HepG2 (cell line): ENCODE data around the gene KRTAP3-3. TPM values are rescaled to one million over a fixed set of nuclear protein-coding genes. Genes with fewer than 3 reads are reported as not detected.

Experiments used
- ARNT ChIP-seq: fragments of 450-650 bp; IDR thresholded peaks from 2 replicates; pipeline ENCODE4 v1.6.1; 2017
- ATF1 ChIP-seq: IDR thresholded peaks from 2 replicates; pipeline ENCODE4 v1.6.1; 2016; ENCODE audit warnings: mild to moderate bottlenecking, control low read depth
- CERS6 ChIP-seq: sonication (generic); formaldehyde crosslinking; IDR thresholded peaks from 2 replicates; pipeline ENCODE4 v1.5.0; 2020; ENCODE audit warnings: missing genetic modification reagents
- E2F5 ChIP-seq: sonication (generic); formaldehyde crosslinking; conservative IDR thresholded peaks from 2 replicates; pipeline ENCODE4 v1.4.0; 2020; ENCODE audit warnings: missing genetic modification reagents
- EEA1 ChIP-seq: sonication (generic); formaldehyde crosslinking; IDR thresholded peaks from 2 replicates; pipeline ENCODE4 v1.5.1; 2020; ENCODE audit warnings: mild to moderate bottlenecking, missing genetic modification reagents, borderline replicate concordance
- KLF11 ChIP-seq: IDR thresholded peaks from 2 replicates; pipeline ENCODE4 v1.6.1; 2016; ENCODE audit warnings: missing compliant biosample characterization
- MLLT10 ChIP-seq: sonication (generic); formaldehyde crosslinking; IDR thresholded peaks from 2 replicates; pipeline ENCODE4 v1.4.0; 2020; ENCODE audit warnings: missing genetic modification reagents
- NR2F6 ChIP-seq, 2 experiments: IDR thresholded peaks; 2 replicates each; pipeline ENCODE4 v1.6.1; 2016; ENCODE audit warnings: antibody characterized with exemption in 1 of 2, mild to moderate bottlenecking in 1 of 2
- POLR2AphosphoS5 ChIP-seq: IDR thresholded peaks from 2 replicates; pipeline ENCODE4 v1.6.1; 2012; ENCODE audit warnings: low read depth, low read length
- SALL2 ChIP-seq: sonication (generic); formaldehyde crosslinking; IDR thresholded peaks from 2 replicates; pipeline ENCODE4 v1.8.1; 2023; ENCODE audit warnings: mild to moderate bottlenecking, missing genetic modification reagents, inconsistent platforms
- SCMH1 ChIP-seq: sonication (generic); formaldehyde crosslinking; IDR thresholded peaks from 2 replicates; pipeline ENCODE4 v1.9.0; 2021; ENCODE audit warnings: missing genetic modification reagents, mild to moderate bottlenecking, borderline replicate concordance
- SIN3A ChIP-seq: IDR thresholded peaks from 2 replicates; pipeline ENCODE4 v1.6.1; 2011; ENCODE audit warnings: low read depth, mild to moderate bottlenecking, control low read depth, low read length, borderline replicate concordance
- TAF15 ChIP-seq: fragments of 200-400 bp; formaldehyde crosslinking; IDR thresholded peaks from one replicate; pipeline ENCODE4 v1.6.1; 2018; ENCODE audit warnings: mild to moderate bottlenecking, low read depth, low read length; ENCODE audit not compliant: poor library complexity, severe bottlenecking
- TGIF2 ChIP-seq: IDR thresholded peaks from 2 replicates; pipeline ENCODE4 v1.6.1; 2016; ENCODE audit warnings: control low read depth, missing compliant biosample characterization
- ZNF24 ChIP-seq: fragments of 450-650 bp; IDR thresholded peaks from 2 replicates; pipeline ENCODE4 v1.6.1; 2017; ENCODE audit warnings: antibody characterized with exemption, mild to moderate bottlenecking
- ZSCAN22 ChIP-seq: sonication (generic); formaldehyde crosslinking; IDR thresholded peaks from 2 replicates; pipeline ENCODE4 v1.4.0; 2020; ENCODE audit warnings: mild to moderate bottlenecking, missing genetic modification reagents
- polyA plus RNA-seq, 8 experiments: library from polyadenylated mRNA; depleted of rRNA in 3 of 8; stranded (reverse) in 7 of 8; unstranded in 1 of 8; fragments of >200 nt; fragmentation: Illumina TruSeq in 4 of 8; extraction: Trizol in 4 of 8; gene quantifications; 2 replicates each; pipeline versions ENCODE4 v1.2.1 to v1.2.3, GENCODE V29; 2011 to 2016; ENCODE audit warnings: low read depth in 4 of 8, missing spikeins in 1 of 8, mixed read lengths in 1 of 8; ENCODE audit not compliant: insufficient read depth in 1 of 8
- total RNA-seq, 5 experiments: library from RNA; depleted of rRNA; stranded (reverse); fragments of >200 nt; fragmentation: Illumina TruSeq; extraction: Trizol; gene quantifications; 2 replicates each; pipeline ENCODE4 v1.2.3, GENCODE V29; 2016; ENCODE audit warnings: low read depth in 1 of 5
- TF ChIP-seq, protein P1 (sequence below): sonication (generic); formaldehyde crosslinking; IDR thresholded peaks from 2 replicates; pipeline ENCODE4 v1.4.0; 2020; ENCODE audit warnings: missing genetic modification reagents
- TF ChIP-seq, protein P2 (sequence below): IDR thresholded peaks from 2 replicates; pipeline ENCODE4 v1.6.1; 2016; ENCODE audit warnings: low read depth, missing genetic modification reagents, missing compliant biosample characterization
- TF ChIP-seq, protein P3 (sequence below): sonication (generic); formaldehyde crosslinking; IDR thresholded peaks from 2 replicates; pipeline ENCODE4 v1.4.0; 2020; ENCODE audit warnings: mild to moderate bottlenecking, missing genetic modification reagents

Gene KRTAP3-3
- total and polyA plus RNA-seq, 2 of the 13 experiments (the other 11 are each of a cell fraction or from before 2014, with no cell fraction given) = not detected

- no peak for TF ChIP-seq EEA1 (CRISPR knock-in tag)
- TF ChIP-seq ARNT = no peak
- peak; percentile 39; the same call in 1 of the 2 replicates for TF ChIP-seq POLR2AphosphoS5
- no peak for TF ChIP-seq ZSCAN22 (CRISPR knock-in tag)
- TF ChIP-seq MLLT10 (CRISPR knock-in tag) = no peak
- peak; percentile 96 for TF ChIP-seq NR2F6 (IDR thresholded peaks at IDR 0.05)
- TF ChIP-seq NR2F6 (CRISPR knock-in tag; IDR thresholded peaks at IDR 0.05) = peak; percentile 97
- no peak for TF ChIP-seq E2F5 (CRISPR knock-in tag)
- TF ChIP-seq, protein P1, sequence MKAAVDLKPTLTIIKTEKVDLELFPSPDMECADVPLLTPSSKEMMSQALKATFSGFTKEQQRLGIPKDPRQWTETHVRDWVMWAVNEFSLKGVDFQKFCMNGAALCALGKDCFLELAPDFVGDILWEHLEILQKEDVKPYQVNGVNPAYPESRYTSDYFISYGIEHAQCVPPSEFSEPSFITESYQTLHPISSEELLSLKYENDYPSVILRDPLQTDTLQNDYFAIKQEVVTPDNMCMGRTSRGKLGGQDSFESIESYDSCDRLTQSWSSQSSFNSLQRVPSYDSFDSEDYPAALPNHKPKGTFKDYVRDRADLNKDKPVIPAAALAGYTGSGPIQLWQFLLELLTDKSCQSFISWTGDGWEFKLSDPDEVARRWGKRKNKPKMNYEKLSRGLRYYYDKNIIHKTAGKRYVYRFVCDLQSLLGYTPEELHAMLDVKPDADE (CRISPR knock-in tag) = no peak
- peak; percentile 87; the same call in 1 of the 2 replicates for TF ChIP-seq KLF11
- no peak for TF ChIP-seq SCMH1 (CRISPR knock-in tag)
- TF ChIP-seq, protein P2, sequence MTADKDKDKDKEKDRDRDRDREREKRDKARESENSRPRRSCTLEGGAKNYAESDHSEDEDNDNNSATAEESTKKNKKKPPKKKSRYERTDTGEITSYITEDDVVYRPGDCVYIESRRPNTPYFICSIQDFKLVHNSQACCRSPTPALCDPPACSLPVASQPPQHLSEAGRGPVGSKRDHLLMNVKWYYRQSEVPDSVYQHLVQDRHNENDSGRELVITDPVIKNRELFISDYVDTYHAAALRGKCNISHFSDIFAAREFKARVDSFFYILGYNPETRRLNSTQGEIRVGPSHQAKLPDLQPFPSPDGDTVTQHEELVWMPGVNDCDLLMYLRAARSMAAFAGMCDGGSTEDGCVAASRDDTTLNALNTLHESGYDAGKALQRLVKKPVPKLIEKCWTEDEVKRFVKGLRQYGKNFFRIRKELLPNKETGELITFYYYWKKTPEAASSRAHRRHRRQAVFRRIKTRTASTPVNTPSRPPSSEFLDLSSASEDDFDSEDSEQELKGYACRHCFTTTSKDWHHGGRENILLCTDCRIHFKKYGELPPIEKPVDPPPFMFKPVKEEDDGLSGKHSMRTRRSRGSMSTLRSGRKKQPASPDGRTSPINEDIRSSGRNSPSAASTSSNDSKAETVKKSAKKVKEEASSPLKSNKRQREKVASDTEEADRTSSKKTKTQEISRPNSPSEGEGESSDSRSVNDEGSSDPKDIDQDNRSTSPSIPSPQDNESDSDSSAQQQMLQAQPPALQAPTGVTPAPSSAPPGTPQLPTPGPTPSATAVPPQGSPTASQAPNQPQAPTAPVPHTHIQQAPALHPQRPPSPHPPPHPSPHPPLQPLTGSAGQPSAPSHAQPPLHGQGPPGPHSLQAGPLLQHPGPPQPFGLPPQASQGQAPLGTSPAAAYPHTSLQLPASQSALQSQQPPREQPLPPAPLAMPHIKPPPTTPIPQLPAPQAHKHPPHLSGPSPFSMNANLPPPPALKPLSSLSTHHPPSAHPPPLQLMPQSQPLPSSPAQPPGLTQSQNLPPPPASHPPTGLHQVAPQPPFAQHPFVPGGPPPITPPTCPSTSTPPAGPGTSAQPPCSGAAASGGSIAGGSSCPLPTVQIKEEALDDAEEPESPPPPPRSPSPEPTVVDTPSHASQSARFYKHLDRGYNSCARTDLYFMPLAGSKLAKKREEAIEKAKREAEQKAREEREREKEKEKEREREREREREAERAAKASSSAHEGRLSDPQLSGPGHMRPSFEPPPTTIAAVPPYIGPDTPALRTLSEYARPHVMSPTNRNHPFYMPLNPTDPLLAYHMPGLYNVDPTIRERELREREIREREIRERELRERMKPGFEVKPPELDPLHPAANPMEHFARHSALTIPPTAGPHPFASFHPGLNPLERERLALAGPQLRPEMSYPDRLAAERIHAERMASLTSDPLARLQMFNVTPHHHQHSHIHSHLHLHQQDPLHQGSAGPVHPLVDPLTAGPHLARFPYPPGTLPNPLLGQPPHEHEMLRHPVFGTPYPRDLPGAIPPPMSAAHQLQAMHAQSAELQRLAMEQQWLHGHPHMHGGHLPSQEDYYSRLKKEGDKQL (CRISPR knock-in tag) = peak; percentile 97
- TF ChIP-seq TGIF2 (CRISPR knock-in tag) = no peak; the same call in 1 of the 2 replicates
- TF ChIP-seq TAF15 = no peak
- TF ChIP-seq, protein P3, sequence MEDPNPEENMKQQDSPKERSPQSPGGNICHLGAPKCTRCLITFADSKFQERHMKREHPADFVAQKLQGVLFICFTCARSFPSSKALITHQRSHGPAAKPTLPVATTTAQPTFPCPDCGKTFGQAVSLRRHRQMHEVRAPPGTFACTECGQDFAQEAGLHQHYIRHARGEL = no peak
- TF ChIP-seq ZNF24 = peak; percentile 79
- peak; percentile 83; the same call in 1 of the 2 replicates for TF ChIP-seq ATF1 (CRISPR knock-in tag)
- no peak for TF ChIP-seq SIN3A
- no peak for TF ChIP-seq CERS6 (CRISPR knock-in tag)
- TF ChIP-seq SALL2 (CRISPR knock-in tag) = no peak
These were observed 37.3 kb downstream of the KRTAP3-3 start (continued) for GRCh38 chr17:40956401-40957254.
